AG10803 (cell line): ENCODE measurements around the gene CD69.

Experiments
- DNase-seq: peaks from one replicate; pipeline ENCODE4 v3.0.0; 2010; ENCODE audit warnings: low read depth
- H3K4me3 ChIP-seq: 2 replicates; pipeline ENCODE4 v1.5.1; 2011; ENCODE audit warnings: mild to moderate bottlenecking, low read length, control low read depth
- TF ChIP-seq, protein P1 (sequence below): conservative IDR thresholded peaks from 2 replicates; pipeline ENCODE4 v1.5.1; 2011; ENCODE audit warnings: mild to moderate bottlenecking, low read length, control low read depth, inconsistent platforms

CD69 gene

DNA sequence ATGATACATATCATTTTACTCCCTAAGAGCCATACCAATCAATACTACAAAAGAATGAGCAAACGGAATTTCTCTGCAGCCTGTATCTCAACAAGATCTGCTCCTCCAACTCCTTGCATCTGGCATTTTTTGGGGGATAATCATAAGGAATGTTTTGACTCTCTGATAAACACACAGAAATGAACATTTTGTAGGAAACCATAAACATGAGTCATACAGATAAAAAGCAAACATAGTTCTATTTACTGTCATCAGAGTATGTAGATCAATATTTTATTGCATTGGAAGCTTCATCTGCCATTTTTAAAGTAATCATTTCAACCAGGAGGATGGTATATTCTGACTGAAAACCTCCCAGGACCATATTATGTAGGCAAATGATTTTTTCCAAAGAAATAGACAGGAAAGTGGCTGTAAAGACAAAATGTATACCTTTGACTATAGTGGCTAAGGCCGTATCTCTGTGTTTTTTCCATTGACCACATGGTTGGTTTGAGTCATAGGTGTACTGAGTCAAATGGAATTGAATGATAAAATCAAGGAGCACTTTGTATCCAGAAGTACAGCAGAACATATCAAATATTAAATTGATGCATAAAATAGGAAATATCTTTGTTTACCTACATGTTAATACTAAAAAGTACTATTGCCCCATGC, 32.4 kb upstream of the CD69 start:
- DNase-seq = peak; percentile 40
- TF ChIP-seq, protein P1, sequence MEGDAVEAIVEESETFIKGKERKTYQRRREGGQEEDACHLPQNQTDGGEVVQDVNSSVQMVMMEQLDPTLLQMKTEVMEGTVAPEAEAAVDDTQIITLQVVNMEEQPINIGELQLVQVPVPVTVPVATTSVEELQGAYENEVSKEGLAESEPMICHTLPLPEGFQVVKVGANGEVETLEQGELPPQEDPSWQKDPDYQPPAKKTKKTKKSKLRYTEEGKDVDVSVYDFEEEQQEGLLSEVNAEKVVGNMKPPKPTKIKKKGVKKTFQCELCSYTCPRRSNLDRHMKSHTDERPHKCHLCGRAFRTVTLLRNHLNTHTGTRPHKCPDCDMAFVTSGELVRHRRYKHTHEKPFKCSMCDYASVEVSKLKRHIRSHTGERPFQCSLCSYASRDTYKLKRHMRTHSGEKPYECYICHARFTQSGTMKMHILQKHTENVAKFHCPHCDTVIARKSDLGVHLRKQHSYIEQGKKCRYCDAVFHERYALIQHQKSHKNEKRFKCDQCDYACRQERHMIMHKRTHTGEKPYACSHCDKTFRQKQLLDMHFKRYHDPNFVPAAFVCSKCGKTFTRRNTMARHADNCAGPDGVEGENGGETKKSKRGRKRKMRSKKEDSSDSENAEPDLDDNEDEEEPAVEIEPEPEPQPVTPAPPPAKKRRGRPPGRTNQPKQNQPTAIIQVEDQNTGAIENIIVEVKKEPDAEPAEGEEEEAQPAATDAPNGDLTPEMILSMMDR = no peak
- H3K4me3 ChIP-seq = no peak overlapping the region

DNA sequence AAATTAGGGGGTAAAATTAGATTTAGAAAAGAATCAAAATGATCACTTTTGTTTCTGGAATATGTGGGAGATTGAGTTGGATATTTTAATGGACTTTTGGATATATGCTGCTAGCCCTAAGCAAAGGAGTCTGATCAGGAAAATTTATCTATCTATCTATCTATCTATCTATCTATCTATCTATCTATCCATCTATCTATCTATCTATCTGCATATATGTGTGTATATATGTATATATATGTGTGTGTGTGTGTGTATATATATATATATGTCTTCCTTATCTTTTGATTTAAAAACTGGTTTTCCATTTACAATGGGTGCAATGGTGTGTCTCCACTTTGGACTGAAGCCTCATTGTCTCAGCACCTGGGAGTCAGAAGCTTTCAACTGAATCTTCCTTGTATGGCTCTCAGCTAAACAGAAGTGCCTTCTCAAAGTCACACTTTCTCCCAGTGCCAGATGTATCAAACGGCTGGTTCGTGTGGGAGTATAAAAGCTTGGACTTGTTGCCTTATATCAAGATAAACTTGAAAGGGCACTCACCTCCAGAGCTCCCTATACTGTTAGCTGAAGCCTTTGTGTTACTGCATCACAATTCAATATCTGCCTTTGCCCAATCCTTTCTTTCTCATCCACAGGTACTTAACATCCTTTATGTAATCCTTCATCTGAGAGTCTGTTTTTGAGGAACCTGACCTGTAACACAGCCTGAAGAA, 31.6 kb upstream of the CD69 start:
- no peak overlapping the region for H3K4me3 ChIP-seq
- no peak for DNase-seq
- TF ChIP-seq, protein P1 = no peak

DNA sequence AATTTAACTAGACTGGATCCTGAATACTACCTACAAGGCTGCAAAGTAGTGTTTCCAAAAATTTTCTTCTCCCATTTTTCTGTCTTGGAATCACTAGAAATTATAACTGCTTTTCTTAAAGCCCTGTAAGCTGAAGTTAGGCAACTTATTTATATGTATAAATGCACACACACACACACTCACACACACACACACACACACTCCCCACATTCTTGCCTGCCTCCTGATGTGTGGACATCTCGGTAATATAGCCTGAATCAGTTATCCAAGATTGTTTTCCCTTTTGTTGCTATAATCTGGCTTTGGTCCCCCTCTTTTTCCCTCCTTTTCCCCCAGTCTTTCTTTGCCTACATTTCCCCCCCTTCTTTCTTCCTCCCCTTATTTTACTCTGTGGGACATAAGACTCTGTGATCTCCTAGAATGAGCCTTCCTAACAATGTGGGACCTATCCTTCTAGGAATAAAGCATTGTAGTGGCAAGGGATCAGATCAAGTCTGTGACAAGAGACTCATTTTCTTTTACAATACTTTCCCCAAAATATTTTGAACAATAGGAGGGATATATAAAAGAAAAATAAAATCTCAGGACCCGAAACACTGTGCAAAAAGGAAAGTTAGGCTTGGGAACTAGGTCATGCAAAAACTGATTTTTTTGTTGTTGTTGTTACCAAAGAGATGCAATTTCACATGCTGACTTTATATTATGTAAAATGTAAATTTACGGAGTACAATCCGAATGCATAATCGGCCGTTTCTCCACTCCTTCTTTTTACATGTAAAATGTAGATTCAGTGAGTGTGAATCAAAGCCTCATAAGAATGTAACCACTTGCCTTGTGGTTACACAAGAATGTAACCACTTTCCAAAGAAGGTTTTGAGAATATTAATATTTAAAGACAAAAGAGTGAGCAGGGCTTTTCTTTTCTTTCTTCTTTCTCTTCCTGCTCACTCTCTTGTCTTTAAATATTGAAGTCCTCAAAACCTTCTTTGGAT, 26.3 kb upstream of the CD69 start:
- no peak overlapping the region for H3K4me3 ChIP-seq
- TF ChIP-seq, protein P1 = no peak
- peak; percentile 45 for DNase-seq

DNA sequence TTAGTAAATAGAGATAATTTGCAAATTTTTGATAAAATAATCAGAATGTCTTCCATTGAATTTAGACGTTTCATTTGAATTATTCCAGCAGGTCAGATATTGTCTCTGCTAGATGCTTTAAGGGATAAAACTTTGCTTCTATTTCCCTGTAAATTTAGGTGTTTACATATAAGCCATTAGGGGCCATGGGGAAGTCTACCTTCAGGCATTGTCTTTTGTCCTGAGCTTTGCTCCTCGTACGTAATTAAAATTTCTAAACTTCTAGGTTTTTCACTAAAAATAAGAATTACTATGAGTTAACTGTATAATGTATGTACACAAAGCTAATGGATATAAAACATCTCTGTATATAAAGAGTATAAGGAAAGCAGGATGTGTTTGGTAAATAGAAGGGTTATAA, 24.1 kb upstream of the CD69 start:
- no peak overlapping the region for H3K4me3 ChIP-seq
- DNase-seq = no peak
- TF ChIP-seq, protein P1 = no peak

DNA sequence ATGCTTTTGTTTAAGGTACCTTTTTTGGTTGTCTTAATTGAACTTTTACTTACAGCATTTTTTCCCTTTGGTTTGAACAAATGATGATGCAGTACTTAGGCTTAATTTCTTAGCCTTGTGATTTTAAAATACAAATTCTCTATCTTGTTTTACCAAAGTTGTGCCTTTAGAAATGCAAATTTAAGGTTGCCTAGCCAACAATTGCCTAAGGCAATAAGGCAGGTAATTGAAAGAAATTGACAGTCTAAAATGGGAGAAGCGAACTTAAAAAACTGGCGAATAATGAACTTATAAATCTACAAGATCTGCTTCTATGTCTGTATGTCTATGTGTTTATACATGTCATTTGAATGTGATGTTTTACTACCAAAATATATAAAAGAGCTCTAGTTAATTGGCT, 23.6 kb upstream of the CD69 start:
- no peak for DNase-seq
- TF ChIP-seq, protein P1 = no peak
- no peak overlapping the region for H3K4me3 ChIP-seq

DNA sequence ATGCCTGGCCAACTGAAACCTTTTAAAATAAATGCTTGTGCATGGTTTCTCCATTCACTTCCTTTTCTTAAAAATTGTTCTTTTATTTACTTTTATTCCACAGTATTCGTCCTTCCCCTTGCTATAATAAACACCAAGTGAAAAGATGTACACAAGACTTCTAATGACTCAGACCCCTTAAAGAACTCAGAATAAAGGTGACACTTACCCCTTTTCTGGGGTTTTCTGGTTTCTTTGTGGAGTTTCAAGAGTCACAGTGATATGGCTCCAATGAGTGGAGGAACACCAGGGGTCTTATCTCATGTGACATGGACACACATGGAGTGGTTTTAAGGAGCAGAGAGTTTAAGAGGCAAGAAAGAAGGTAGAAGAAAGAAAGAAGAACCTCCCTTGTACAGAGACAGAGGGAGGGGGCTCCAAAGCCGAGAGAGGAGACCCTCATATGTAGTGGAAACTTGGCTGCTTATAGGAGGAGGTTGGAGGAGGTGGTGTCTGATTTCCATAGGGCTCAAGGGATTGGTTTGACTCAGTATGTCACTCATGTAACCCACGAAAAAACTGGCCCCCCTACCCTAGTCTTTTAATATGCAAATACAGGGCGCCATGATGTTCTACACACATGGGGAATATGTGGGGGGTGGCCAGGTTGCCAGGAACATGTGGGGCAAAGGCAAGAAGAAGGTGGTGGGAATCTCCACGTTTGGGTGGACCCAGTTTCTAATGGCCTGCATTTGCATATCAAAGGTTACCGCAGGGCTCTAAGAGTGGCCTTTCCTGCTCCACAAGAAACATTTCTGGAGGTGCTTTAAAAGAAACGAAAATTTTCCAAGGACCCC, 22.1 kb upstream of the CD69 start:
- no peak for DNase-seq
- H3K4me3 ChIP-seq = no peak overlapping the region
- TF ChIP-seq, protein P1 = no peak
